D721Med (cell line): ENCODE measurements around the gene RACK1.
"Not testable (repeated sequence)": the region's sequence is repeated elsewhere in the genome, so short reads cannot be mapped to it uniquely, and the experiment has no call there.

Source experiments
- DNase-seq: peaks from one replicate; pipeline ENCODE4 v3.0.0; 2011; ENCODE audit warnings: low spot score; ENCODE audit not compliant: insufficient read length
- FAIRE-seq: peaks from 2 replicates; lab custom pipeline; 2011; peaks lifted over from hg19 to GRCh38; lab: Jason Lieb, UNC
- TF ChIP-seq, protein P1 (sequence below): IDR thresholded peaks from 2 replicates; pipeline ENCODE4 v1.5.1; 2012; ENCODE audit warnings: mild to moderate bottlenecking, control low read depth; ENCODE audit not compliant: insufficient read depth; ENCODE audit errors: missing control alignments

RACK1 gene

DNA sequence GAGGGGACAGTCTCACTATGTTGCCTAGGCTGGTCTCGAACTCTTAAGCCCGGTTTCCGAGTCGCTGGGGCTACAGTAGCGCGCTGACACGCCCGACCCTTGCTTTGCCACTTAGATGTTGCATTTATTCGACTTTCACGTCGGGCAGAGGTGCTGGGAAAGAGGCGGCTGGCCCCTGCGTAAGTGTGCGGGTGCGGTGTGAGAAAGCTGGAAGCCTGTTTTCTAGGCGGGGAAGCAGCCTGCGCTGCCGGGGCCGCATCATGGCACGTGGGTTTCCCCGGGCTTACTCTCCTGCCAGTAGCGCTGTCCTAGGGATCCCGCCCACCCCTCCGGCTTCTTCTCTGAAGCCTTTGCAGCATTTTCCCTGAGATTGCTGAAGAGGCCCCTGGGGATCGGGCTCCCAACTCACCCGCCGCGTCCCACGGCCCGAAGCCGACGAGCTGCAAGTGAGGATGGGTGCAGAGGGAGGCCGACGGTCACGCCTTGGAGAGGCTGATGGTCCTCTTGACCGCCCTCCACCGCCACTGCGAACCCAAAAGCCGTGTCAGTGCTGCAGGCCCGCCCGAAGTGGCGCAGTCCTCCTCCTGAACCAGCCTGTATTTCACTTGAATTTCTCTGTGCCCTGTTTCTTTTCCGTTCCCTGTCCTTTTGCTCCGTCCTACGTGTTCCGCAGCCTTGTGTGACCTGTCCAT is 26.4 kb downstream of the RACK1 start:
- FAIRE-seq, result no peak
- no peak for DNase-seq
- TF ChIP-seq, protein P1, sequence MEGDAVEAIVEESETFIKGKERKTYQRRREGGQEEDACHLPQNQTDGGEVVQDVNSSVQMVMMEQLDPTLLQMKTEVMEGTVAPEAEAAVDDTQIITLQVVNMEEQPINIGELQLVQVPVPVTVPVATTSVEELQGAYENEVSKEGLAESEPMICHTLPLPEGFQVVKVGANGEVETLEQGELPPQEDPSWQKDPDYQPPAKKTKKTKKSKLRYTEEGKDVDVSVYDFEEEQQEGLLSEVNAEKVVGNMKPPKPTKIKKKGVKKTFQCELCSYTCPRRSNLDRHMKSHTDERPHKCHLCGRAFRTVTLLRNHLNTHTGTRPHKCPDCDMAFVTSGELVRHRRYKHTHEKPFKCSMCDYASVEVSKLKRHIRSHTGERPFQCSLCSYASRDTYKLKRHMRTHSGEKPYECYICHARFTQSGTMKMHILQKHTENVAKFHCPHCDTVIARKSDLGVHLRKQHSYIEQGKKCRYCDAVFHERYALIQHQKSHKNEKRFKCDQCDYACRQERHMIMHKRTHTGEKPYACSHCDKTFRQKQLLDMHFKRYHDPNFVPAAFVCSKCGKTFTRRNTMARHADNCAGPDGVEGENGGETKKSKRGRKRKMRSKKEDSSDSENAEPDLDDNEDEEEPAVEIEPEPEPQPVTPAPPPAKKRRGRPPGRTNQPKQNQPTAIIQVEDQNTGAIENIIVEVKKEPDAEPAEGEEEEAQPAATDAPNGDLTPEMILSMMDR, result no peak

DNA sequence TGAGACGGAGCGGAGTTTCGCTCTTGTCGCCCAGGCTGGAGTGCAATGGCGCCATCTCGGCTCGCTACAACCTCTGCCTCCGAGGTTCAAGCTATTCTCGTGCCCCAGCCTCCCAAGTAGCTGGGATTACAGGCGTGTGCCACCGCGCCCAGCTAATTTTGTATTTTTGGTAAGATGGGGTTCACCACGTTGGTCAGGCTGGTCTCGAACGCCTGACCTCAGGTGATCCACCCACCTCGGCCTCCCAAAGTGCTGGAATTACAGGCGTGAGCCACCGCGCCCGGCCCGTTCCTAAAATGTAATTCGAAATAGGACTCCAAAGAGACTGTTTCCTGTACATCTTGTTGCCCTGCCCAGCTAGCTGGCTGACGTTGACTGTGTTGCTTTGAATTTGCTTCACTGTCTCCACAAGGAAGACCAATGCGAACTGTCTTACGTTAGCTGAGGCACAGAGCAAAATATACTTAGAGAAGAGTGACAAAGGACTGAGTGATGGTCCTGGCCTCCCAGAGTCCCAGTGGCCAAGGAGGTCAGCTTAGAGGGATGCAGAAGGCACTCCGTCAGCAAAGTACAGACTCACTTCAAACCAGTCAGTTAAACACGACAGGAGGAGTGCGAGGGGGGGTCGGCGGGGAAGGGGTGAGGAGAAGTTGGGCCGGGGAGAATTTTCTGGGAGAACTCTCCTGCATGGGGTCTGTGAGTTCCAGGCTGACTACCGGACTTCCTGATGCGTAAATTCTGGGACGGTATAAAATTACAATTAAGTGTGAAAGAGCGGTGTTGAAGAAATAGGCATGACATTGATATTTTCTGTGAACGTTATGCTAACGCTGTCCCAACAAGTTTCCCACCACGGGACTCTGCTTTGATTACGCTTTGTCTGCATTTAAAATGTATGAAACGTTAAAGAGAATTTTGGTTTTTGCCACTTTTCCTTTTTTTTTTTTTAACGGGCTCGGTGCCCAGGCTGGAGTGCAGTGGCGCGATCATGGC is 27.4 kb downstream of the RACK1 start:
- no peak for FAIRE-seq
- TF ChIP-seq, protein P1, result no peak

DNA sequence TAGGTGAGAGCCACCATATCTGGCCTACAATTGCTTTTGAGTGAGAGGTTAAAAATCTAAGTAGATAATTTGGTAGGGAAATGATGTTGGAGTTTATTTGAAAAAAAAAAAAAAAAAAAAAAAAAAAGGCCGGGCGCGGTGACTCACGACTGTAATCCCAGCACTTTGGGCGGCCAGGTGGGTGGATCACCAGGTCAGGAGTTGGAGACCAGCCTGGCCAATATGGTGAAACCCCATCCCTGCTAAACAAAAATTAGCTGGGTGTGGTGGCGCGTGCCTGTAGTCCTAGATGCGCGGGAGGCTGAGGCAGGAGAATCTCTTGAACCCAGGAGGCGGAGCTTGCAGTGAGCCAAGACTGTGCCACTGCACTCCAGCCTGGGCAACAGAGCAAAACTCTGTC is 29.5 kb downstream of the RACK1 start:
- DNase-seq, FAIRE-seq: not testable (repeated sequence)

More for the DNA sequence above, 27.4 kb downstream of the RACK1 start:
- DNase-seq, result no peak

DNA sequence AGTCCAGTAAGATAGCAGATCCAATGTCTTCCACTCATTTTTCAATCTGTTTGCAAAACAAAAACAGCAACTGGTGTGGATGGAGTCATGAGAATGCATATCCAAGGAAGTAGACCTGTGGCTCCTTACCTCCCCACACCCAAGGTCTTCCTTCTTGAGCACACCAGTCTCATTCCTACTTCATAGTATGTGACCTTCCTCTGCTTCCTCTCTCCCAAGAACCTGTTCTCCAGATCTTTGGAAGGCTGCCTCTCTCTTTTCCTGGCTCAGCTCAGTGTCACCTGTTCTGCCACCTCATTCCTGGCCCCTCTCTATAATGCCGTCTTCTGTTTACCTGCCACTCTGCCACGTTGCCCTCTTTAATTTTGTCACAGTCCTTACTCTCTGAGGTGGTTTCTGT is 30.8 kb downstream of the RACK1 start:
- DNase-seq (no peak), FAIRE-seq (no peak)
- TF ChIP-seq, protein P1, result no peak

DNA sequence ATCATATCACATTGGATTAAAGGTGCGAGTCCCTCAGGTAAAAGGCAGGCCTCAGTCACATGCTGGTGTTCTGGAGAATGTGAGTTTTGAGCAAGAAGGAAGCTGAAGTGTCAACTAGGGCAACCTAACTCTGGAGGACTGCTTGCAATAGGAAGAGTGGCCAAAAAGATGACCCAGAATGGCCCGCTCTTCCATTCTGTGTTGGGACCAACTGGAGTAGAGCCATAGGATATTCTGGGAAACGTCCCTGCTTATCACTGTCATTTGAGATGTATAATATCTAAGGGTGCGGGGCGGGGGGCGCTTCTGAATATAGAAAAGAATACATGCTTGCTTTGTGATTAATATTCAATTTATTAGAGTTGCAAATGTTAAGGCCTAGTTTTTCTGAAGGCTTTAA is 31.6 kb downstream of the RACK1 start:
- TF ChIP-seq, protein P1, result no peak
- DNase-seq (no peak), FAIRE-seq (no peak)

DNA sequence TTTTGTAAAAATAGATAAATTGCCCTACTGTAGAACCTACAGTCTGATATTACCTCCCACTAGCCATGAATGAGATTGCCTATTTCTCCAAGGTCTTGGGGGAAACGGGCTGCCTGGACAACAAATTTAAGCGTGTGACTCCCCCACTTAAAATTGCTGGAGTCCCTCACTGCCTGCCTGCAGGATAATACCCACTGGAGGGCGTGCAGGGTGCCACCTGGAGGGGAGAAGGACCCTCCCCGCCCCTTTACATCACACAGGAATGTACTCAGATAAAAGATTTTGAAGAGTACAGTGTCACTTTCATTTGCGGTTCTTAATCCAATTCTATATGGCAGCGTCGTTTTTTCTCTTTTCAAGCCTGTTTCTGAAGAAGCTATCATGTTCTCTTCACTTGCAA is 32.5 kb downstream of the RACK1 start:
- TF ChIP-seq, protein P1, result no peak
- FAIRE-seq, result no peak

DNA sequence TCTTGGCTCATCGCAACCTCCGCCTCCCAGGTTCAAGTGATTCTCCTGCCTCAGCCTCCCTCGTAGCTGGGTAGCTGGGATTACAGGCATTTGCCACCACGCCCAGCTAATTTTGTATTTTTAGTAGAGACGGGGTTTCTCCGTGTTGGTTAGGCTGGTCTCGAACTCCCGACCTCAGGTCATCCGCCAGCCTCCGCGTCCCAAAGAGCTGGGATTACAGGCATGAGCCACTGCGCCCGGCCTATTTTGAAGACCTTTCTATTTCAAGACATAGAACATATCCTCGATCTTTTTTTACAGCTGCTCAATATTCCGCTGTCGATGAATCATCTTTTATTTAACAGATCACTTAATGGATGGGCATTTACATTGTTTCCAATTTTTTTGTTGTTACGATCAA is 33.0 kb downstream of the RACK1 start:
- not testable (repeated sequence) for FAIRE-seq, DNase-seq

More for the DNA sequence above, 32.5 kb downstream of the RACK1 start:
- DNase-seq, result no peak

DNA sequence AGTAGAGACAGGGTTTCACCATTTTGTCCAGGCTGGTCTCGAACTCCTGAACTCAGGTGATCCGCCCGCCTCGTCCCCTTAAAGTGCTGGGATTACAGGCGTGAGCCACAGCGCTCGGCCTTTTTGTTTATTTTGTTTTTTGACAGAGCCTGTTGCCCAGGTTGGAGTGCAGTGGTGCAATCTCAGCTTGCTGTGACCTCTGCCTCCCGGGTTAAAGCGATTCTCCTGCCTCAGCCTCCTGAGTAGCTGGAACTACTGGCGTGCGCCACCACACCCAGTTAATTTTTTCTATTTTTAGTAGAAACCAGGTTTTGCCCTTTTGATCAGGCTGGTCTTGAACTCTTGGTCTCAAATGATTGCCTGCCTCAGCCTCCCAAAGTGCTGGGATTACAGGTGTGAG is 33.6 kb downstream of the RACK1 start:
- FAIRE-seq, DNase-seq: not testable (repeated sequence)

DNA sequence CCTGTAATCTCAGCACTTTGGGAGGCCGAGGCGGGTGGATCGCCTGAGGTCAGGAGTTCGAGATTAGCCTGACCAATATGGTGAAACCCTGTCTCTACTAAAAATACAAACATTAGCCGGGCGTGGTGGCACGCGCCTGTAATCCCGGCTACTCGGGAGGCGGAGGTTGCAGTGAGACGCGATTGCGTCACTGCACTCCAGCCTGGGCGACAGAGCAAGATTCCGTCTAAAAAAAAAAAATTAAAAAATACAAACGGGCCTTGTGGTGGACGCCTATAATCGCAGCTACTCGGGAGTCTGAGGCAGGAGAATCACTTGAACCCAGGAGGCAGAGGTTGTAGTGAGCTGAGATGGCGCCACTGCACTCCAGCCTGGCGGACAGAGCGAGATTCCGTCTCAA is 34.7 kb downstream of the RACK1 start:
- DNase-seq, FAIRE-seq: not testable (repeated sequence)
